IMR-90 (cell line): ENCODE measurements around the gene CLEC4M. TPM values are rescaled to one million over a fixed set of nuclear protein-coding genes. Genes with fewer than 3 reads are reported as not detected.

Experiments used
- ATAC-seq: fragments of 200-7000 bp; cut with Tn5 transposase; 2 replicates; pipeline ENCODE4 v1.9.1; 2020; ENCODE audit warnings: low read depth, mild to moderate bottlenecking, moderate library complexity
- BruUV-seq: library from RNA; stranded (reverse); fragments of 400-500 nt; replicated peaks from 2 replicates; lab custom pipeline; 2021; lab: Mats Ljungman, UMichigan
- CTCF ChIA-PET: fragments of 300-600 bp; formaldehyde crosslinking; extraction: SDS; loops from one replicate; lab custom pipeline; 2021; ENCODE audit warnings: antibody characterized with exemption; lab: Yijun Ruan, JAX
- POLR2A ChIA-PET: fragments of 300-600 bp; sonication (Branson Sonifier 250); formaldehyde crosslinking; loops from one replicate; lab custom pipeline; 2022; ENCODE audit warnings: antibody characterized with exemption; ENCODE audit not compliant: unreplicated experiment; lab: Charles Lee
- DNase-seq: peaks from one replicate; pipeline ENCODE4 v3.0.0; 2013
- H2AFZ ChIP-seq: replicated peaks from 2 replicates; pipeline ENCODE3; 2013; ENCODE audit warnings: low read length, mild to moderate bottlenecking; ENCODE audit not compliant: poor library complexity
- H2AK5ac ChIP-seq: 2 replicates; pipeline ENCODE4 v1.6.1; 2013; ENCODE audit warnings: low read depth, low read length, inconsistent platforms
- H2AK9ac ChIP-seq: replicated peaks from 2 replicates; pipeline ENCODE3; 2013; ENCODE audit warnings: mild to moderate bottlenecking, low read depth, low read length, moderate library complexity; ENCODE audit not compliant: poor library complexity
- H2BK120ac ChIP-seq: 2 replicates; pipeline ENCODE4 v1.6.1; 2013; ENCODE audit warnings: low read depth, low read length, inconsistent platforms
- H2BK15ac ChIP-seq: 3 replicates; pipeline ENCODE4 v1.6.1; 2013; ENCODE audit warnings: low read depth, low read length, inconsistent platforms
- H2BK20ac ChIP-seq: 2 replicates; pipeline ENCODE4 v1.6.1; 2013; ENCODE audit warnings: low read depth, mild to moderate bottlenecking, inconsistent platforms, low read length, moderate library complexity
- H2BK5ac ChIP-seq: 2 replicates; pipeline ENCODE4 v1.6.1; 2013; ENCODE audit warnings: mild to moderate bottlenecking, low read depth, low read length, inconsistent platforms; ENCODE audit not compliant: poor library complexity, severe bottlenecking
- H3K14ac ChIP-seq: replicated peaks from 2 replicates; pipeline ENCODE4 v1.6.1; 2013; ENCODE audit warnings: low read depth, low read length, inconsistent platforms
- H3K18ac ChIP-seq: 2 replicates; pipeline ENCODE4 v1.6.1; 2013; ENCODE audit warnings: low read depth, low read length, control low read depth
- H3K23ac ChIP-seq: 2 replicates; pipeline ENCODE4 v1.6.1; 2013; ENCODE audit warnings: low read depth, low read length, inconsistent platforms
- H3K27ac ChIP-seq: 2 replicates; pipeline ENCODE4 v1.5.1; 2013; ENCODE audit warnings: mild to moderate bottlenecking, control low read depth, low read length; ENCODE audit not compliant: insufficient read depth
- H3K27me3 ChIP-seq: 2 replicates; pipeline ENCODE4 v1.6.1; 2013; ENCODE audit warnings: low read length; ENCODE audit not compliant: control insufficient read depth, insufficient read depth
- H3K36me3 ChIP-seq: 2 replicates; pipeline ENCODE4 v1.6.1; 2013; ENCODE audit warnings: low read length, mixed read lengths; ENCODE audit not compliant: control insufficient read depth, insufficient read depth
- H3K4ac ChIP-seq: 2 replicates; pipeline ENCODE4 v1.6.1; 2013; ENCODE audit warnings: low read depth, low read length, inconsistent platforms
- H3K4me1 ChIP-seq: 2 replicates; pipeline ENCODE4 v1.6.1; 2013; ENCODE audit warnings: low read length, mixed read lengths; ENCODE audit not compliant: control insufficient read depth, insufficient read depth
- H3K4me2 ChIP-seq: 2 replicates; pipeline ENCODE4 v1.6.1; 2013; ENCODE audit warnings: low read depth, mild to moderate bottlenecking, control low read depth, low read length, moderate library complexity
- H3K4me3 ChIP-seq: 2 replicates; pipeline ENCODE4 v1.5.1; 2013; ENCODE audit warnings: low read depth, mild to moderate bottlenecking, control low read depth, low read length, moderate library complexity; ENCODE audit not compliant: insufficient read depth
- H3K56ac ChIP-seq: 2 replicates; pipeline ENCODE4 v1.6.1; 2013; ENCODE audit warnings: low read length, inconsistent platforms; ENCODE audit not compliant: insufficient read depth; ENCODE audit errors: extremely low read depth
- H3K79me1 ChIP-seq, 2 experiments: 2 replicates each; pipeline ENCODE4 v1.6.1; 2013; ENCODE audit warnings: low read length in 2 of 2, inconsistent platforms in 1 of 2, low read depth in 1 of 2
- H3K9ac ChIP-seq: 2 replicates; pipeline ENCODE4 v1.6.1; 2013; ENCODE audit warnings: low read depth, low read length, control low read depth
- H3K9me1 ChIP-seq: 2 replicates; pipeline ENCODE4 v1.6.1; 2013; ENCODE audit warnings: low read length, inconsistent platforms; ENCODE audit not compliant: insufficient read depth
- H3K9me3 ChIP-seq: 2 replicates; pipeline ENCODE4 v1.6.1; 2013; ENCODE audit warnings: low read length; ENCODE audit not compliant: control insufficient read depth, insufficient read depth
- H4K20me1 ChIP-seq: 2 replicates; pipeline ENCODE4 v1.6.1; 2013; ENCODE audit warnings: low read length, inconsistent platforms; ENCODE audit not compliant: insufficient read depth
- H4K5ac ChIP-seq: 2 replicates; pipeline ENCODE4 v1.6.1; 2013; ENCODE audit warnings: mild to moderate bottlenecking, low read depth, low read length, control low read depth
- H4K8ac ChIP-seq, 2 experiments: 2 replicates each; pipeline ENCODE4 v1.6.1; 2013; ENCODE audit warnings: low read depth in 2 of 2, low read length in 2 of 2, control low read depth in 1 of 2, inconsistent platforms in 1 of 2
- H4K91ac ChIP-seq: 2 replicates; pipeline ENCODE4 v1.6.1; 2013; ENCODE audit warnings: low read depth, low read length, inconsistent platforms; ENCODE audit not compliant: insufficient read depth
- BHLHE40 ChIP-seq: fragments of 150-350 bp; IDR thresholded peaks from 2 replicates; pipeline ENCODE4 v1.6.1; 2016; ENCODE audit warnings: mild to moderate bottlenecking, low read depth, low read length
- MAZ ChIP-seq: IDR thresholded peaks from 2 replicates; pipeline ENCODE4 v1.6.1; 2012; ENCODE audit warnings: low read depth, mild to moderate bottlenecking, low read length, improper control_type of control experiment, moderate library complexity, borderline replicate concordance
- POLR2A ChIP-seq: IDR thresholded peaks from 2 replicates; pipeline ENCODE4 v1.6.1; 2012; ENCODE audit warnings: mild to moderate bottlenecking, low read depth, low read length
- RAD21 ChIP-seq: IDR thresholded peaks from 2 replicates; pipeline ENCODE4 v1.6.1; 2012; ENCODE audit warnings: low read length, improper control_type of control experiment
- SMC3 ChIP-seq: fragments of 150-350 bp; IDR thresholded peaks from 2 replicates; pipeline ENCODE4 v1.6.1; 2016; ENCODE audit warnings: low read depth, mild to moderate bottlenecking, antibody characterized with exemption, low read length, moderate library complexity
- whole genome bisulfite sequencing, 2 experiments: methylation state at CpG; one replicate each; pipeline versions ENCODE4 v1.1.5 to v1.1.7; 2013; ENCODE audit warnings: missing lambda C conversion rate in 2 of 2; ENCODE audit not compliant: insufficient read length in 1 of 2; ENCODE audit errors: extremely low coverage in 2 of 2; 5-methylcytosine and 5-hydroxymethylcytosine counted together
- dilution Hi-C: fragments of 300-500 bp; cut with HindIII; formaldehyde crosslinking; loops from one replicate; pipeline ENCODE4 v1.14.3; 2018; ENCODE audit warnings: low sequenced_read_pairs; ENCODE audit not compliant: unreplicated experiment
- in situ Hi-C: fragments of 300-500 bp; cut with MboI; formaldehyde crosslinking; loops from 3 replicates; pipeline ENCODE4 v1.14.3; 2019; ENCODE audit warnings: low sequenced_read_pairs, inconsistent platforms, mixed read lengths
- intact Hi-C: fragments of 100-400 bp; cut with micrococcal nuclease; formaldehyde crosslinking; loops from 2 replicates; pipeline ENCODE4 v1.10.0; 2022
- polyA plus RNA-seq, 3 experiments: library from polyadenylated mRNA; depleted of rRNA; stranded (reverse); fragments of >200 nt; gene quantifications; 2 replicates each; pipeline ENCODE4 v1.2.3, GENCODE V29; 2012; ENCODE audit warnings: low replicate concordance in 1 of 3
- total RNA-seq: library from RNA; depleted of rRNA; stranded (reverse); fragments of >200 nt; gene quantifications from 2 replicates; pipeline ENCODE4 v1.2.3, GENCODE V29; 2012
- TF ChIP-seq, protein P1 (sequence below): fragments of 150-350 bp; IDR thresholded peaks from 2 replicates; pipeline ENCODE4 v1.6.1; 2016; ENCODE audit warnings: low read depth, mild to moderate bottlenecking, low read length, moderate library complexity, borderline replicate concordance

The CLEC4M gene
- total and polyA plus RNA-seq, 2 of the 4 experiments (the other 2 are of a cell fraction), result not detected

DNA sequence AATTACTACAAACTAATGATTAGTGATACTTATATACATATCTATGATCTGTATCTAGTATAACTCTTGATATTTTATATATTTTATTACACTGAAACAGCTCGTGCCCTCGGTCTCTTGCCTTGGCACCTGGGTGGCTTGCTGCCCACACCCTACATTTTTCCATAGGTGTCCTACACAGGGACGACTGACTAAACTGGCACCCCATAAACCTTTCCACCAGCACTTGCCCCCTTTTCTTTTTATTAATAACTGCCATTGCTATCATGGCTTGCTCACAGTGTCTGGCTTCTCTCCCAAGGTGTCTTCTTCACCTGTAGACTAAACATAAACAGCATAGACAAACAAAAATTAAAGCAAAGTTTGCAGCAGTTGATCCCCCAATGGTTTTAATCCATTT, 30.4 kb downstream of the CLEC4M start:
- POLR2A ChIA-PET, result no interaction called here
- intact Hi-C loops, result no loop called here

More for the DNA sequence above, 30.4 kb downstream of the CLEC4M start:
- H3K9ac ChIP-seq, result no peak overlapping the region
- H2AK5ac ChIP-seq, result no peak overlapping the region
- ATAC-seq, result no peak
- no peak overlapping the region for H3K4me2 ChIP-seq
- H2AK9ac ChIP-seq, result no peak overlapping the region
- no peak overlapping the region for H4K5ac ChIP-seq
- H2BK15ac ChIP-seq, result no peak overlapping the region
- WGBS, 2 experiments, result no CpG with 5 or more reads among the region's 3 CpGs
- no peak overlapping the region for H3K27ac ChIP-seq
- no peak overlapping the region for H3K14ac ChIP-seq
- no peaks in the 10 kb centered on the region for H4K20me1 ChIP-seq
- no peaks in the 10 kb centered on the region for H3K79me1 ChIP-seq
- H3K9me3 ChIP-seq, result no peaks in the 10 kb centered on the region; the same call in 1 of the 2 replicates
- no peak overlapping the region for H3K4ac ChIP-seq
- peaks cover 6% of the 10 kb centered on the region for H3K4me1 ChIP-seq
- peaks cover 13% of the 10 kb centered on the region for H3K27me3 ChIP-seq
- no peaks in the 10 kb centered on the region for H3K36me3 ChIP-seq
- dilution Hi-C loops, result no loop called here
- no peak overlapping the region for H2BK5ac ChIP-seq
- CTCF ChIA-PET, result no interaction called here
- DNase-seq, result no peak
- BruUV-seq, result no TSS peak
- TF ChIP-seq BHLHE40, result no peak
- TF ChIP-seq, protein P1, sequence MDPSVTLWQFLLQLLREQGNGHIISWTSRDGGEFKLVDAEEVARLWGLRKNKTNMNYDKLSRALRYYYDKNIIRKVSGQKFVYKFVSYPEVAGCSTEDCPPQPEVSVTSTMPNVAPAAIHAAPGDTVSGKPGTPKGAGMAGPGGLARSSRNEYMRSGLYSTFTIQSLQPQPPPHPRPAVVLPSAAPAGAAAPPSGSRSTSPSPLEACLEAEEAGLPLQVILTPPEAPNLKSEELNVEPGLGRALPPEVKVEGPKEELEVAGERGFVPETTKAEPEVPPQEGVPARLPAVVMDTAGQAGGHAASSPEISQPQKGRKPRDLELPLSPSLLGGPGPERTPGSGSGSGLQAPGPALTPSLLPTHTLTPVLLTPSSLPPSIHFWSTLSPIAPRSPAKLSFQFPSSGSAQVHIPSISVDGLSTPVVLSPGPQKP, result no peak
- no peak for TF ChIP-seq POLR2A
- no peak for TF ChIP-seq RAD21
- no peak for TF ChIP-seq SMC3
- TF ChIP-seq MAZ, result no peak
- no peak overlapping the region for H3K23ac ChIP-seq
- no peak overlapping the region for H4K8ac ChIP-seq
- no peak overlapping the region for H2BK20ac ChIP-seq
- H2AFZ ChIP-seq, result no peak overlapping the region
- no peak overlapping the region for H3K4me3 ChIP-seq
- H3K56ac ChIP-seq, result no peak overlapping the region
- in situ Hi-C loops, result loop anchor here (10.0 kb wide), 1 partner anchor 109 kb away; the partner anchor contains the start of gene TRAPPC5
- H4K91ac ChIP-seq, result no peak overlapping the region
- 0 out of 2 replicates have a peak, but pooled peaks cover 3% of the 10 kb centered on the region for H3K9me1 ChIP-seq
- H2BK120ac ChIP-seq, result no peak overlapping the region
- H3K18ac ChIP-seq, result no peak overlapping the region
